Activated CD4-positive, CD25-positive, alpha-beta regulatory T cell treated with anti-CD3 and anti-CD28 coated beads, Interleukin-2, amount 50 U/mL, for 72 hours (primary cell): Measurements from ENCODE around the gene RRAGD.
A peak's percentile ranks its signal among the peaks of the same experiment; 100 is the strongest.
"Not testable (repeated sequence)": the region's sequence is repeated elsewhere in the genome, so short reads cannot be mapped to it uniquely, and the experiment has no call there.

Experiments
- DNase-seq: peaks from one replicate; pipeline ENCODE4 v3.0.0; 2021

Gene RRAGD

GRCh38 chr6:89410788-89411144 lies 1.3 kb downstream of the RRAGD start:
- DNase-seq: no peak

GRCh38 chr6:89410231-89410761 lies 1.8 kb downstream of the RRAGD start:
- no peak for DNase-seq

GRCh38 chr6:89409461-89410035 lies 2.5 kb downstream of the RRAGD start:
- DNase-seq: no peak

DNA sequence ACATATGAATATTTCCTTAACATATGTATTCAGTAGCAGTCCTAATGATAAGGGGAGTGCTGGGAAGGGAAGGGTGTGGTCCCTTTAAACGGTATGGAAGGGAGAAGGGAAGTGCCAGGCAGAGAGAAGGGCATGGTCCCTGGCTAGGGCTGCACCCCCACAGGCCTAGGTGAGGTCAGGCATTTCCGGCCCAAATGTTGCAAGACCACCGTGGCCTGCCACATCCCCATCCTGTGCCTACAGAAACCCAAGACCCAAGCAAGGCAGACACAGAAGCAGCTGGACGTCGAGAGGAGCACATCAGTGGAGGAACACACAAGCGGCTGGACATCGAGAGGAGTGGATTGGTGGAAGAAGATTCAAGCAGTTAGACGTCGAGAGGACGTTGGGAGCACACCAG lies 5.9 kb downstream of the RRAGD start:
- DNase-seq: no peak

GRCh38 chr6:89404512-89404911 lies 7.6 kb downstream of the RRAGD start:
- no peak for DNase-seq

- DNase-seq: no peak
Observed at GRCh38 chr6:89402776-89403175, 9.3 kb downstream of the RRAGD start.

GRCh38 chr6:89400912-89401399 lies 11.1 kb downstream of the RRAGD start:
- DNase-seq: no peak

- no peak for DNase-seq
Observed at GRCh38 chr6:89400050-89400449, 12.0 kb downstream of the RRAGD start.

DNA sequence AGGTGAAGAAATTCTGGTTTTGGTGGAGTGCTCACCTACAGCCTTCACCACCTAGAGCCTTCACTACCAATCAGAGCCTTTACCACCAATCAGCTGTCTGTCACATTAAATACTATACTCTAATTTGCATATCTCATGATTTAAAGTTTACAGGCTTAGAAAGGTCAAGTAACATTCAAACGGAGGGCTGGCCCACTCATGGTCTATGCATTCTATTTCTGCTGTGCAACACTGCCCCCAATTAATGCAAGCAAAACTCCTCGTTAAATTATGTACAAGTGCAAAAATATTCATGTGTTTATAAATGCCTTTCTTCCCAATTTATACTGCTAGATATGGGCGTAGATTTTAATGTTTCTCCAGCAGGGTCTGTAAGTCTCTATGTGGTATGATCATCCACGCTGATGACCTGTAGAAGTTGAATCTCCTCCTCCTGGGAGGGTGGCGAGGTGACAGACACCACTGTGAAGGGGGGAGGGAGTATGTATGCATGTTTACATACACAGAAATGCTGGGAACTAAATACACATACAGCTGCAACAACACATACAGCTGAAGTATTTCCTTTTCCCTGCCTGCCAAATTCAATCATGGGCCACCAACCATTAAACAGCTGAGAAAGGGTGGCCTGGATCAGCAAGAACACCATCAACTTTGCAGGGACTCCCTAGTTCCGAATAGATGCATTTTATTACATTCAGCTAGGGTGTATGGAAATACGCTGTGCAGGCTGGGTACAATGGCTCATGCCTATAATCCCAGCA lies 13.1 kb downstream of the RRAGD start:
- no peak for DNase-seq

GRCh38 chr6:89397884-89398283 lies 14.2 kb downstream of the RRAGD start:
- DNase-seq: not testable (repeated sequence)

- no peak for DNase-seq
Observed at GRCh38 chr6:89393659-89394058, 18.4 kb downstream of the RRAGD start.

DNA sequence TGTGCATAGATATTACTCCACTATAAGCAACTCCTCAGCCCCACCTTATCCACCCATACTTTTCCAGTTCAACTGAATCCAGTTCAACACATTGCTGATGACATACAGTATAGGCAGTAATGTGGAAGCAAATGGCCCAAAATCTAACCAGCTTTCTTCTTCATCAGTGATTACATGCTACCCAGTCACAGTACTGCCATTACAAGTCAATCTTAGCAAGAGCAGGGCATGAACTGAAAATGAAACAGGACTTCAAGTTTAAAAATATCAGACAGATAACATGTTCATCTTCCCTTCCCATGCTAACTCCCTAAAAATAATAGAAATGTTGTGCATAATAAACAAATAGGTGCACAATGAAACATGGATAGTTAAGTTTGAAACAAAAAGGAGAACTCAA lies 19.2 kb downstream of the RRAGD start:
- DNase-seq: no peak

DNA sequence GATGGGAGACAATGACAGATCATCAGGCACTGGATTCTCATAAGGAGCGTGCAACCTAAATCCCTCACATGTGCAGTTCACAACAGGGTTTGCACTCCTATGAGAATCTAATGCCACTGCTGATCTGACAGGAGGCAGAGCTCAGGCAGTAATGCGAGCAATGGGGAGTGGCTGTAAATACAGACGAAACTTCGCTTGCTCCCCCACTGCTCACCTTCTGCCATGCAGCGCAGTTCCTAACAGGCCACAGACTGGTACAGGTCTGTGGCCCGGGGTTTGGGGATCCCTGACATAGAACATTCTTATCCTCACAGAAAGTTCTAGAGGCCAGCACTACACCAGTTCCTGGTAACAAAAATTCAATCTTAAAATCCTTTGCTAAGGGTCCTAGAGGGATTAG lies 23.2 kb downstream of the RRAGD start:
- no peak for DNase-seq

DNA sequence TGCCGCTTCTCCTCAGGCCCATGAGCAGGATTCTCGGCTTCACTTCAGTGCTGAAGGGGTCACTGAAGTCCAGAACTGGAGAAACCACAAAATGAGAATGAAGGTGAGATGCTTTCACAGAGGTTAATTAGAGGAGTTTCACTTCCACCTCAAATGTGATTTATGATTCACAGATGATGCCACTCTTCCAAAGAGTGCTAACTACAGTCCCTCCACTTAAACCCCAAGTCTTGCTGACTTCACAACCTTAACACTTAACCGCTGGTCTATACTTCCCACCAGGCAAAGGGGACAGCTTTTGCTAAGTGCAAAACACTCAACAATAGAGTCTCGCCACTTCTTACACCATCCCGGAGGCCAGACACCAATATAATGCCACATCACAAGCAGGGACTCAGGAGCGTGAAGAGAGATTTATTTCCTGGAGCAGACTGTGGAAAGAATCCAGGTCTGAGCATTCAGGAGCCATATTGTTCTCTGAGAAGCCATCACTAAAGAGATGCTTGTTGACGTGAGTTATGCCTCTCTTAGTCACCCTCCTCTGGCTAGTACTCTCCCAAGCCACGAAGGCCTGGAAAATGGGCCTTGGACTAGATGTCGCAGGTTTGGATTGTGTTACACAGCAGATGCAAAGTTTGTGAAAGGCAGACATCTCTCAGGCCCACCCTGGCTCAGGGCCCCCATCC lies 24.4 kb downstream of the RRAGD start:
- DNase-seq: no peak

- no peak for DNase-seq
Observed at GRCh38 chr6:89386917-89387491, 25.1 kb downstream of the RRAGD start.

- no peak for DNase-seq
Observed at GRCh38 chr6:89385846-89386245, 26.2 kb downstream of the RRAGD start.

- no peak for DNase-seq
Observed at GRCh38 chr6:89385156-89385667, 26.9 kb downstream of the RRAGD start.

DNA sequence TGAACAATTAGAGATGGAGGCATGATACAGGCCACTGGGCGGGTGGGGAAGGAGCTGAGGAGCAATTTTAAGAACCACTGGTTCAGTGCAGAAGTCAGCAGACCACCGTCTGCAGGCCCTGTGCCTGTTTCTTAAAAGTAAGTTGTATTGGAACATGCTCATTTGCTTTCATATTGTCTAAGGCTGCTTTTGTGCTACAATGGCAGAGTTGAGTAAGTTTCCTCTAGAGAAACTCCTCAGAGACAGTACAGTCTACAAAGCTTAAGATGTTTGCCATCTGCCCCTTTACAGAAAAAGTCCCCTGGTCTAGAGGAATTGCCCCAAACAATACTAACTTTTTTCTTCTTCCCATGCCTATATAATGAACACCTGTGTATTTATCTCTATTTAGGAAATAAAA lies 31.0 kb downstream of the RRAGD start:
- no peak for DNase-seq

- DNase-seq: no peak
Observed at GRCh38 chr6:89379281-89379680, 32.8 kb downstream of the RRAGD start.

GRCh38 chr6:89378628-89379027 lies 33.4 kb downstream of the RRAGD start:
- no peak for DNase-seq

DNA sequence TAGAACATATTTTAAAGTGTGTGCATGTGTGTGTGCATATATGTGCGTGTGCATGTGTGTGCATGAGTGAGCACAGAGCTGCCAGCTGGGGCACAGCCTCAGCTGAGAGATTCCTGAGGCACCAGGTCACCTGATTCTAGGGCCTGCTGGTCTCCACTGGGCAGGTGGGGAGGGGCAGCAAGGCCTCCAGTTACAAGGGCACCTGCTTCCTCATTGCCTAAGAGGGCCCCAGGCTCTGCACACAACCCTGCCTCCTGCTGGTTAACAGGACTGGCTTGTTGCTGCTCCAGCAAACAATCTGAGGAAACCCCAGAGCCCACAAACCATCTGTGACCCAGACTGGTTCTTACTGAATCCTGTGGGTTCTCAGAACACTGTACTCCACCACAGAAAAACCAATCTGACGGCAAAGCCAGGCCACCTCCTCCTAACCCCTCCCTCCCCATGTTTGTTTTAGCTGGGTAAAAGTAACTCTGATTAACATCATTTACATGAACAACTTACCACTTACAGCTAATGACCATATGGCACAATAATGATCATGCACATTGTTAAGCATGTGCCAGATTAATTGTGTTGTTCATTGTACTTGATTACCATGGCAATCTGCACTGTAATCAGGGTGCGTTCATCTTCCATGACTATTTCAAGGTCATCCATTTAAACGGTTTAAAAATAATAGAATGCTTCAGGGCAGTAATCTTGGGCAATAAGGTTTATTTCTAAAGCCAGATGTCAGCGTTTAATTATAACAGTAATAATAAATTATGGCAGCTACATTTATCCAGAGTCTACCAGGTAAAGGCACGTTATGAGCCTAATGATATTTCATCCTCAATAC lies 36.4 kb downstream of the RRAGD start:
- DNase-seq: peak; percentile 41

GRCh38 chr6:89372506-89372901 lies 39.6 kb downstream of the RRAGD start:
- no peak for DNase-seq
